Measurements from ENCODE around the gene DPP9. TPM values are rescaled to one million over a fixed set of nuclear protein-coding genes. Genes with fewer than 3 reads are reported as not detected.

Gene DPP9
- total RNA-seq, 1 donor from 2014 or later, result 17.1 TPM

DNA sequence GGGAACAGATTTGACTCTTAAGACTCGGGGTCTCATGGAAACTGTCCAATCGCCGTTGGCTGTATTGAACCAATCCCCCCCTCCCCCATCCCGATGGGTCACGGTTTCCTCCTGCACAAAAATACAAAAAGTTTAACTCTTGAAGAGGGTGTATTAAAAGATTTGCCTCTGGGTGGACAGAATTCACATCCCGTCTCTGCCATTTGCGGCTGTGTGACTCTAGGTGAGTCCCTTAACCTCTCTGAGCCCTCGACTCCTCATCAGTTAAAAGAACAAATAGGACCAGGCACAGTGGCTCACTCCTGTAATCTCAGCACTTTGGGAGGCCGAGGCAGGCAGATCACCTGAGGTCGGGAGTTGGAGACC is 36.6 kb upstream of the DPP9 start:
- peaks cover 44% of the 10 kb centered on the region for H3K4me1 Mint-ChIP-seq
- Histone ChIP-seq H3K4me1 (peaks cover 15% of the 10 kb centered on the region), H3K27me3 (peaks cover 31% of the 10 kb centered on the region), H3K9me3 (ENCODE audit: low read depth) (no peaks in the 10 kb centered on the region), H3K4me3 (peak overlapping the region; percentile 54), H3K27ac (no peak overlapping the region), H3K36me3 (no peaks in the 10 kb centered on the region), H4K20me1 (ENCODE audit: low read depth) (no peaks in the 10 kb centered on the region), H3K79me2 (ENCODE audit: low read depth) (no peaks in the 10 kb centered on the region), H3K9ac (no peak overlapping the region), H3F3A (ENCODE audit: low read depth) (peaks cover 18% of the 10 kb centered on the region), H3K4me2 (peak overlapping the region; percentile 93), H2AFZ (replicated peaks) (peak overlapping the region; percentile 38)
- DNase-seq (ENCODE audit: low spot score), result no peak
- H3K27me3 Mint-ChIP-seq (ENCODE audit: insufficient read depth, low read depth), result peaks cover 2% of the 10 kb centered on the region
- H3K4me3 Mint-ChIP-seq, result peak overlapping the region; percentile 84
- H3K27ac Mint-ChIP-seq, result peak overlapping the region; percentile 42
- no peaks in the 10 kb centered on the region for H3K36me3 Mint-ChIP-seq
- TF ChIP-seq EZH2 (IDR thresholded peaks at IDR 0.05), result no peak
- TF ChIP-seq CTCF (IDR thresholded peaks at IDR 0.05), result no peak
- no peak for TF ChIP-seq EZH2phosphoT487 (IDR thresholded peaks at IDR 0.05)
- H3K9me3 Mint-ChIP-seq, result no peaks in the 10 kb centered on the region

GRCh38 chr19:4759388-4760284 is 36.0 kb upstream of the DPP9 start:
- no peaks in the 10 kb centered on the region for H3K36me3 ChIP-seq
- H4K20me1 ChIP-seq (ENCODE audit: low read depth), result no peaks in the 10 kb centered on the region
- H3K79me2 ChIP-seq (ENCODE audit: low read depth), result no peaks in the 10 kb centered on the region
- peaks cover 31% of the 10 kb centered on the region for H3K27me3 ChIP-seq
- H3K4me3 ChIP-seq, result peak overlapping the region; percentile 54
- TF ChIP-seq CTCF (IDR thresholded peaks at IDR 0.05) (no peak), EZH2phosphoT487 (IDR thresholded peaks at IDR 0.05) (no peak), EZH2 (IDR thresholded peaks at IDR 0.05) (no peak)
- peak; percentile 98 for DNase-seq (ENCODE audit: low spot score)
- Mint-ChIP-seq H3K27me3 (ENCODE audit: insufficient read depth, low read depth) (peaks cover 5% of the 10 kb centered on the region), H3K4me1 (peaks cover 45% of the 10 kb centered on the region), H3K4me3 (peak overlapping the region; percentile 84), H3K36me3 (no peaks in the 10 kb centered on the region), H3K9me3 (peaks cover 3% of the 10 kb centered on the region), H3K27ac (peak overlapping the region; percentile 42)
- H3K4me2 ChIP-seq, result peak overlapping the region; percentile 93
- H3F3A ChIP-seq (ENCODE audit: low read depth), result peaks cover 18% of the 10 kb centered on the region
- H3K27ac ChIP-seq, result no peak overlapping the region
- H2AFZ ChIP-seq (replicated peaks), result peak overlapping the region; percentile 38
- peaks cover 15% of the 10 kb centered on the region for H3K4me1 ChIP-seq
- no peaks in the 10 kb centered on the region for H3K9me3 ChIP-seq (ENCODE audit: low read depth)
- no peak overlapping the region for H3K9ac ChIP-seq

- H3K9me3 Mint-ChIP-seq, result peaks cover 3% of the 10 kb centered on the region
- Histone ChIP-seq H3K4me2 (no peak overlapping the region), H3K27ac (no peak overlapping the region), H3K9me3 (ENCODE audit: low read depth) (no peaks in the 10 kb centered on the region), H4K20me1 (ENCODE audit: low read depth) (no peaks in the 10 kb centered on the region), H3K9ac (no peak overlapping the region), H3K4me3 (no peak overlapping the region), H3K36me3 (no peaks in the 10 kb centered on the region), H3F3A (ENCODE audit: low read depth) (peaks cover 15% of the 10 kb centered on the region), H3K79me2 (ENCODE audit: low read depth) (no peaks in the 10 kb centered on the region), H3K4me1 (peaks cover 15% of the 10 kb centered on the region), H3K27me3 (peaks cover 31% of the 10 kb centered on the region), H2AFZ (replicated peaks) (no peak overlapping the region)
- peaks cover 3% of the 10 kb centered on the region for H3K27me3 Mint-ChIP-seq (ENCODE audit: insufficient read depth, low read depth)
- no peak for DNase-seq (ENCODE audit: low spot score)
- no peak for TF ChIP-seq EZH2 (IDR thresholded peaks at IDR 0.05)
- TF ChIP-seq CTCF (IDR thresholded peaks at IDR 0.05), result no peak
- no peak for TF ChIP-seq EZH2phosphoT487 (IDR thresholded peaks at IDR 0.05)
- H3K27ac Mint-ChIP-seq, result no peak overlapping the region
- no peaks in the 10 kb centered on the region for H3K36me3 Mint-ChIP-seq
- peaks cover 41% of the 10 kb centered on the region for H3K4me1 Mint-ChIP-seq
- H3K4me3 Mint-ChIP-seq, result peak overlapping the region; percentile 84
These were observed 35.0 kb upstream of the DPP9 start for GRCh38 chr19:4758659-4759058.

Data from neural progenitor cell (in vitro differentiated cells).